ENCODE results near the gene SUGCT.
"Not testable (repeated sequence)": the region's sequence is repeated elsewhere in the genome, so short reads cannot be mapped to it uniquely, and the experiment has no call there.

The SUGCT gene

GRCh38 chr7:40263752-40264390 lies 129.1 kb downstream of the SUGCT start:
- Histone ChIP-seq H3K27ac (no peak overlapping the region), H3K9me3 (ENCODE audit: control insufficient read depth, low read length) (no peaks in the 10 kb centered on the region), H3K79me2 (no peaks in the 10 kb centered on the region), H3K4me3 (ENCODE audit: low read depth, low read length) (no peak overlapping the region), H3K4me1 (no peaks in the 10 kb centered on the region), H3K36me3 (ENCODE audit: control insufficient read depth, insufficient read depth, low read length) (no peaks in the 10 kb centered on the region), H3K27me3 (ENCODE audit: control insufficient read depth, insufficient read depth, low read length) (no peaks in the 10 kb centered on the region), H2AFZ (no peak overlapping the region), H3K9ac (no peak overlapping the region), H3K4me2 (ENCODE audit: low read length) (no peak overlapping the region)
- no peak for TF ChIP-seq CTCF (IDR thresholded peaks at IDR 0.05)

- no peaks in the 10 kb centered on the region for H3K27me3 ChIP-seq (ENCODE audit: control insufficient read depth, insufficient read depth, low read length)
- no peaks in the 10 kb centered on the region for H3K9me3 ChIP-seq (ENCODE audit: control insufficient read depth, low read length)
- no peak overlapping the region for H2AFZ ChIP-seq
- no peak overlapping the region for H3K4me2 ChIP-seq (ENCODE audit: low read length)
- H3K4me3 ChIP-seq (ENCODE audit: low read depth, low read length), result no peak overlapping the region
- no peak overlapping the region for H3K9ac ChIP-seq
- H3K36me3 ChIP-seq (ENCODE audit: control insufficient read depth, insufficient read depth, low read length), result no peaks in the 10 kb centered on the region
- no peak for TF ChIP-seq CTCF (IDR thresholded peaks at IDR 0.05)
- H3K4me1 ChIP-seq, result no peaks in the 10 kb centered on the region
- no peaks in the 10 kb centered on the region for H3K79me2 ChIP-seq
- no peak overlapping the region for H3K27ac ChIP-seq
Observed at GRCh38 chr7:40267583-40267982, 132.8 kb downstream of the SUGCT start.

- not testable (repeated sequence) for H3K9me3 ChIP-seq (ENCODE audit: control insufficient read depth, low read length); H3K27ac ChIP-seq; H3K4me1 ChIP-seq; H3K79me2 ChIP-seq; H3K4me2 ChIP-seq (ENCODE audit: low read length); H3K9ac ChIP-seq; H2AFZ ChIP-seq; H3K27me3 ChIP-seq (ENCODE audit: control insufficient read depth, insufficient read depth, low read length); H3K4me3 ChIP-seq (ENCODE audit: low read depth, low read length); H3K36me3 ChIP-seq (ENCODE audit: control insufficient read depth, insufficient read depth, low read length)
Observed at GRCh38 chr7:40268810-40269209, 134.0 kb downstream of the SUGCT start.

GRCh38 chr7:40276061-40276460 lies 141.3 kb downstream of the SUGCT start:
- Histone ChIP-seq H3K4me3 (ENCODE audit: low read depth, low read length) (no peak overlapping the region), H3K9me3 (ENCODE audit: control insufficient read depth, low read length) (no peaks in the 10 kb centered on the region), H2AFZ (no peak overlapping the region), H3K27ac (no peak overlapping the region), H3K79me2 (no peaks in the 10 kb centered on the region), H3K36me3 (ENCODE audit: control insufficient read depth, insufficient read depth, low read length) (no peaks in the 10 kb centered on the region), H3K4me2 (ENCODE audit: low read length) (no peak overlapping the region), H3K27me3 (ENCODE audit: control insufficient read depth, insufficient read depth, low read length) (no peaks in the 10 kb centered on the region), H3K4me1 (no peaks in the 10 kb centered on the region), H3K9ac (no peak overlapping the region)
- TF ChIP-seq CTCF (IDR thresholded peaks at IDR 0.05), result no peak

GRCh38 chr7:40279991-40280390 lies 145.2 kb downstream of the SUGCT start:
- H3K4me2 ChIP-seq (ENCODE audit: low read length), result no peak overlapping the region
- H3K27me3 ChIP-seq (ENCODE audit: control insufficient read depth, insufficient read depth, low read length), result no peaks in the 10 kb centered on the region
- no peak overlapping the region for H2AFZ ChIP-seq
- no peak overlapping the region for H3K9ac ChIP-seq
- H3K27ac ChIP-seq, result no peak overlapping the region
- H3K4me3 ChIP-seq (ENCODE audit: low read depth, low read length), result no peak overlapping the region
- H3K79me2 ChIP-seq, result no peaks in the 10 kb centered on the region
- no peaks in the 10 kb centered on the region for H3K36me3 ChIP-seq (ENCODE audit: control insufficient read depth, insufficient read depth, low read length)
- no peaks in the 10 kb centered on the region for H3K9me3 ChIP-seq (ENCODE audit: control insufficient read depth, low read length)
- TF ChIP-seq CTCF (IDR thresholded peaks at IDR 0.05), result no peak
- no peaks in the 10 kb centered on the region for H3K4me1 ChIP-seq

All from parathyroid adenoma (tissue), 2 donors.